HEK293T (cell line): ENCODE measurements around the gene ZNF205.
A peak's percentile ranks its signal among the peaks of the same experiment; 100 is the strongest.

Experiments
- CTCF ChIA-PET: fragments of 350-600 bp; formaldehyde crosslinking; extraction: SDS; loops from one replicate; lab custom pipeline; 2021; ENCODE audit warnings: antibody characterized with exemption, inconsistent platforms; lab: Yijun Ruan, JAX
- POLR2A ChIA-PET: fragments of 350-600 bp; formaldehyde crosslinking; extraction: SDS; loops from one replicate; lab custom pipeline; 2020; ENCODE audit warnings: antibody characterized with exemption, inconsistent platforms; lab: Yijun Ruan, JAX
- DNase-seq: peaks from one replicate; pipeline ENCODE4 v3.0.0; 2012; ENCODE audit warnings: mixed read lengths; ENCODE audit errors: extremely low spot score
- ARNT ChIP-seq: fragments of 450-650 bp; IDR thresholded peaks from 2 replicates; pipeline ENCODE4 v1.6.1; 2017; ENCODE audit warnings: mild to moderate bottlenecking
- BHLHE40 ChIP-seq: fragments of 450-650 bp; IDR thresholded peaks from 2 replicates; pipeline ENCODE4 v1.6.1; 2016; ENCODE audit warnings: mild to moderate bottlenecking, moderate library complexity, borderline replicate concordance
- CTBP1 ChIP-seq: fragments of 450-650 bp; IDR thresholded peaks from 2 replicates; pipeline ENCODE4 v1.6.1; 2016; ENCODE audit warnings: borderline replicate concordance
- ELF4 ChIP-seq: fragments of 450-650 bp; IDR thresholded peaks from 2 replicates; pipeline ENCODE4 v1.6.1; 2017; ENCODE audit warnings: antibody characterized with exemption
- FOXA1 ChIP-seq: fragments of 450-650 bp; IDR thresholded peaks from 2 replicates; pipeline ENCODE4 v1.6.1; 2016; ENCODE audit warnings: mild to moderate bottlenecking
- FOXK2 ChIP-seq: fragments of 450-650 bp; IDR thresholded peaks from 2 replicates; pipeline ENCODE4 v1.6.1; 2016; ENCODE audit warnings: mild to moderate bottlenecking
- FOXM1 ChIP-seq: fragments of 450-650 bp; IDR thresholded peaks from 2 replicates; pipeline ENCODE4 v1.6.1; 2017; ENCODE audit warnings: mild to moderate bottlenecking, borderline replicate concordance
- HDGF ChIP-seq: fragments of 450-650 bp; IDR thresholded peaks from 2 replicates; pipeline ENCODE4 v1.6.1; 2017; ENCODE audit warnings: antibody characterized with exemption, borderline replicate concordance
- L3MBTL2 ChIP-seq: fragments of 450-650 bp; conservative IDR thresholded peaks from 2 replicates; pipeline ENCODE4 v1.6.1; 2016; ENCODE audit warnings: mild to moderate bottlenecking
- LEF1 ChIP-seq: fragments of 450-650 bp; IDR thresholded peaks from 2 replicates; pipeline ENCODE4 v1.6.1; 2017; ENCODE audit warnings: mild to moderate bottlenecking, borderline replicate concordance
- NFRKB ChIP-seq: fragments of 450-650 bp; IDR thresholded peaks from 2 replicates; pipeline ENCODE4 v1.6.1; 2016; ENCODE audit warnings: mild to moderate bottlenecking, moderate library complexity
- PKNOX1 ChIP-seq: fragments of 450-650 bp; IDR thresholded peaks from 2 replicates; pipeline ENCODE4 v1.6.1; 2016
- SP1 ChIP-seq: fragments of 450-650 bp; IDR thresholded peaks from 2 replicates; pipeline ENCODE4 v1.6.1; 2017
- SUZ12 ChIP-seq: fragments of 450-650 bp; IDR thresholded peaks from 2 replicates; pipeline ENCODE4 v1.6.1; 2016; ENCODE audit warnings: mild to moderate bottlenecking
- TARDBP ChIP-seq: fragments of 450-650 bp; IDR thresholded peaks from 2 replicates; pipeline ENCODE4 v1.6.1; 2016
- ZNF384 ChIP-seq: fragments of 450-650 bp; IDR thresholded peaks from 2 replicates; pipeline ENCODE4 v1.6.1; 2016

Gene ZNF205

DNA sequence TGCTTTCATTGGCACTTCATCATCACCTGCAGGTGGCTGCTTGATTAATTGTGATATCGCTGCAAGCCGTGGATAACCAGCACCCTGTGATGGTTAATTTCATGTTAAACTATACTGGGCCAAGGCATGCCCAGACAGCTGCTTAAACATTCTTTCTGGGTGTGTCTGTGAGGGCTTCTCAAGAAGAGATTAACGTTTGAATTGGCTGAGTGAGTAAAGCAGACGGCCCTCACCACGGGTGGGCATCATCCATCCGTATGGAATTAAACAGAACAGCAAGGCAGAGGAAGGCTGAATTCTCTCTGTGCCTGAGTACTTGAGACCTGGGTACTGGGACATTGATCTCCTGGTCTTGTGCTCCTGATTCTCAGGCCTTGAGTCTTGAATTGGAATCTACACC, 15.4 kb downstream of the ZNF205 start:
- ChIA-PET CTCF (interaction anchor here (0.6 kb wide), 1 partner anchor 69 kb away, joined by 4 read pairs; no protein-coding TSS in a partner anchor), POLR2A (interaction anchor here (3.5 kb wide), 1 partner anchor 15 kb away, joined by 16 read pairs; the partner anchor contains the start of gene ZNF205)
- DNase-seq, result no peak
- TF ChIP-seq L3MBTL2 (no peak), NFRKB (no peak), ARNT (no peak), PKNOX1 (no peak), SUZ12 (no peak), ELF4 (no peak)

DNA sequence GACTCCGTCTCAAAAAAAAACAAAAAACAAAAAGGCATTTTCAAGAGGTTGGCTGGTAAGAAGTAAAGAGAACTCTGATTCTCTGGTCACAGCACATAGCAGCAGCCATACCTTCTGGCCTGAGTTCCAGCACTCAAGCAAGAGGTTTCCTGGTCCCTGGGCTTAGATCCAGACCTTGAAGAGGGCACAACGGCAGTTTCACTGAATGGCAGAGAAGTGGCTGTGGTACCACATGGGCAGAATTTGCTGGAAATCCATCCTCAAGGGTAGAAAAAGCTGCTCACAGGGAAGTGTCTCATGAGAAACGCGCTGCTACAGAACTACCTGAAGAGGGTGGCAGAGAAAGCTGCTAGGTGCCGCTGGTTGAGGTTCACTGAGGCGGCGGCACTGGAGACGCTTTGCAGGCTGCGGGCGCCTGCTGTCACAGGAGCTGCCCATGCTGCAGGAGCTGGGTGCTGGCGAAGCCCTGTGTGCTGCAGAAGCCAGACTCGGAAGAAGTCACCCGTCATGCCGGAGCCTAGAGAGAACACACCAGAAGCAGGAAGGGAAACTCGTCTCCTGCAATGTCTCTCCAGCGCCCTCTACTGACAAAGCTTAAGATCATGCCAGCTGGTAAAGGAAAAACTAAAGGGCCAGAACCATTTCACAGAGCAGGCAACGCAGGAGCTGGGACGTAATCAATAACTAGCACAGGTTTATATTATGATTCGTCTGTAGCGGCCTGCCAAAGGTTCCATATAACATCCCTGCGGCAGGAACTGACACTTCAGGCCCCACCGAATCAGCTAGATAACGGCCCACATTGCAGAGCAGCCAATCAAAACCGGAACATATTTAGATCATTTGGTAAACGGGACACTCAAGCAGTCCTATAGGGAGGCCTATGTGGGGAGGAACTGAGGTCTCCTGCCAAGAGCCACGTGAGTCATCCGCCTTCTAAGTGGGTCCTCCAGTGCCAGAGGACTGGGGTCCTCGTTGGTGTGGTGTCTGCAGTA, 17.0 kb downstream of the ZNF205 start:
- CTCF ChIA-PET, result interaction anchor here (0.6 to 3.3 kb wide), 16 partner anchors 9 to 107 kb away, joined by 3 to 20 read pairs (median 4); partner anchors contain the start of gene ZSCAN10
- peak; percentile 56 for DNase-seq
- POLR2A ChIA-PET, result interaction anchor here (0.6 to 2.7 kb wide), 10 partner anchors 15 to 98 kb away, joined by 3 to 8 read pairs (median 4); partner anchors contain the start of gene ZSCAN10
- TF ChIP-seq SP1, result no peak
- TF ChIP-seq HDGF, result 0 out of 2 replicates have a peak, but pooled peaks have one; percentile 9

GRCh38 chr16:3131755-3132377, 19.5 kb downstream of the ZNF205 start:
- POLR2A ChIA-PET, result interaction anchor here (0.8 to 4.8 kb wide), 5 partner anchors 12 to 109 kb away, joined by 3 to 78 read pairs (median 4); no protein-coding TSS in a partner anchor
- CTCF ChIA-PET, result interaction anchor here (0.5 to 3.3 kb wide), 5 partner anchors 18 to 114 kb away, joined by 3 to 20 read pairs (median 3); partner anchors contain the start of gene CLDN6
- DNase-seq, result peak; percentile 56
- TF ChIP-seq FOXM1 (no peak), HDGF (0 out of 2 replicates have a peak, but pooled peaks have one; percentile 45)

DNA sequence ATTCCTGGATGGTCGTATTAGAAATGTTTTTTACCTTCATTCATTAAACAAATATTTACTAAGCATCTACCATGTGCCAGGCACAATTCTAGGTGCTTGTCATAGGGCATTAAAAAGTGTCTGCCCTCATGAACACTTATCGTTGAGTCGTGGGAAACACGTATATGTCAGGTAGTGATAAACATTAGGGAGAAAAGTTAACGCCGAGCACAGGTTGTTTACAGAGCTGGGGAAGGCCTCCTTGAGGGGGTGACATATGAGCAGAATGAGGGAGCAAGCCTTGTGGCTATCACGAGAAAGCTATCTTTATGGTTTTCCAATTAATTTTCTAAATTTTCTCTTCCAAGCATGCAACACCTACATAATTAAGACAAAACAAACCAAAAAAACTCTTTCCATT, 21.5 kb downstream of the ZNF205 start:
- DNase-seq, result no peak
- CTCF ChIA-PET, result interaction anchor here (1.6 kb wide), 1 partner anchor 16 kb away, joined by 5 read pairs; no protein-coding TSS in a partner anchor
- POLR2A ChIA-PET, result interaction anchor here (0.8 to 4.8 kb wide), 15 partner anchors 8 to 357 kb away, joined by 3 to 78 read pairs (median 8); partner anchors contain the start of genes PKMYT1 and ZNF205
- no peak for TF ChIP-seq HDGF
- no peak for TF ChIP-seq SP1
- no peak for TF ChIP-seq FOXM1

GRCh38 chr16:3134338-3135125, 22.1 kb downstream of the ZNF205 start, which contains the start of gene ZNF213:
TSS of gene ZNF213 (plus strand) at chr16:3135029. CDS start at chr16:3137281, 2,252 bp downstream.
- ChIA-PET CTCF (interaction anchor here (1.2 to 1.6 kb wide), 2 partner anchors 15 to 76 kb away, joined by 4 to 5 read pairs; no protein-coding TSS in a partner anchor), POLR2A (interaction anchor here (0.6 to 4.8 kb wide), 34 partner anchors 9 to 356 kb away, joined by 3 to 78 read pairs (median 4); partner anchors contain the start of genes CLDN6, IL32, OR1F1 and PKMYT1)
- DNase-seq, result peak; percentile 90
- TF ChIP-seq SP1, result no peak
- peak; percentile 32 for TF ChIP-seq L3MBTL2

DNA sequence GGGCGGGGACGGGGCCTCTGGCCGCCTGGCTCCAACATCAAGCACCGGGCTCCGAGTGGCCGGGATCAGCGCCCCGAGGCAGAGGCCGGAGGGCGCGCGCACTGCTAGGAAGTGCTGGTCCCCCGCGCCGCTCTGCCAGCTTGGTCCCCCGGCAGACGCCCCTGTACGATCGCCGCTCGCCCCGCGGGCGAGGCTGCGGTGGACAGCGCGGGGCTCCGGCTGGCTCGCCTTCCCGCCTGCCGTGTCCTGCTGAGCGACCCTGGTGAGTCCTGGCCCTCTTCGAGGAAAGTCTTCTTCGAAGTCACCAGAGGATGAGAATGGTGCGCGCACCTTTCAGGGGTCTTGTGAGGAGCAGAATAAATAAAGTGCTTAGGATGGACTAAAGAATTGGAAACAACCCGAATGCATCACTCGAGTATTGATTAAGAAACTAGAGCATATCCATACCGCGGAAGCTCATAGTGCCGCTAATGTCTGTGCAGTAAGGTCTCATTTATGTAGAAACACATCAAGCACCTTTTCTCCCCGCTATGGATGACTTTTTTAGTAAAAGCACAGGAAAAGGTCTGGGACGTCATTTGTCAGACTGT, 22.8 kb downstream of the ZNF205 start:
- CTCF ChIA-PET, result interaction anchor here (0.7 to 1.6 kb wide), 3 partner anchors 14 to 455 kb away, joined by 3 to 5 read pairs (median 4); no protein-coding TSS in a partner anchor
- POLR2A ChIA-PET, result interaction anchor here (0.6 to 4.8 kb wide), 33 partner anchors 9 to 356 kb away, joined by 3 to 78 read pairs (median 4); partner anchors contain the start of genes CLDN6, IL32, OR1F1 and PKMYT1
- no peak for DNase-seq
- TF ChIP-seq SUZ12 (no peak), NFRKB (no peak), FOXA1 (no peak), LEF1 (no peak), L3MBTL2 (peak; percentile 68)

DNA sequence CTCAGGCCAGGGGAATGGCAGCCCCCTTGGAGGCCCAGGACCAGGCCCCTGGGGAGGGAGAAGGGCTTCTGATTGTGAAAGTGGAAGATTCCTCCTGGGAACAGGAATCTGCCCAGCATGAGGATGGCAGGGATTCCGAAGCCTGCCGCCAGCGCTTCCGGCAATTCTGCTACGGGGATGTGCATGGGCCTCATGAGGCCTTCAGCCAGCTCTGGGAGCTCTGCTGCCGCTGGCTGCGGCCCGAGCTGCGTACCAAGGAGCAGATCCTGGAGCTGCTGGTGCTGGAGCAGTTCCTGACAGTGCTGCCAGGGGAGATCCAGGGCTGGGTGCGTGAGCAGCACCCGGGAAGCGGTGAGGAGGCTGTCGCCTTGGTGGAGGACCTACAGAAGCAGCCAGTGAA, 24.9 kb downstream of the ZNF205 start:
- POLR2A ChIA-PET, result interaction anchor here (2.0 kb wide), 1 partner anchor 13 kb away, joined by 13 read pairs; no protein-coding TSS in a partner anchor
- DNase-seq, result no peak
- CTCF ChIA-PET, result no interaction called here
- TF ChIP-seq FOXM1 (no peak), NFRKB (no peak), PKNOX1 (no peak), ELF4 (no peak), BHLHE40 (no peak), SUZ12 (no peak), LEF1 (no peak), ARNT (no peak), HDGF (no peak), ZNF384 (no peak), L3MBTL2 (no peak), CTBP1 (no peak), TARDBP (no peak), FOXA1 (no peak), FOXK2 (no peak), SP1 (no peak)
